ENCODE data around the gene GABARAPL1.
A peak's percentile ranks its signal among the peaks of the same experiment; 100 is the strongest.
"Not testable (repeated sequence)": the region's sequence is repeated elsewhere in the genome, so short reads cannot be mapped to it uniquely, and the experiment has no call there.

The GABARAPL1 gene

DNA sequence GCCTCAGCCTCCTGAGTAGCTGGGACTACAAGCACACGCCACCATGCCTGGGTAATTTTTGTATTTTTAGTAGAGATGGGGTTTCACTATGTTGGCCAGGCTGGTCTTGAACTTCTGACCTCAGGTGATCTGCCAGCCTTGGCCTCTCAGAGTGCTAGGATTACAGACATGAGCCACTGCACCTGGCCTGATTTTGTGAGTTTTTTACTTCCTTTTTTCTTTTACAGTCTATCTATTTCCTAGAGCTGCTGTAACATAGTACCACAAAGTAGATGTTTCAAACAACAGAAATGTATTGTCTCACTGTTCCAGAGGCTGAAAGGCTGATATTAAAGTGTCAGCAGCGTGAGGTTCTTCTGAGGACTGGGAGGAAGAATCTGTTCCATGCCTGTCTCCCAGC lies 8.2 kb upstream of the GABARAPL1 start:
- DNase-seq: not testable (repeated sequence)

DNA sequence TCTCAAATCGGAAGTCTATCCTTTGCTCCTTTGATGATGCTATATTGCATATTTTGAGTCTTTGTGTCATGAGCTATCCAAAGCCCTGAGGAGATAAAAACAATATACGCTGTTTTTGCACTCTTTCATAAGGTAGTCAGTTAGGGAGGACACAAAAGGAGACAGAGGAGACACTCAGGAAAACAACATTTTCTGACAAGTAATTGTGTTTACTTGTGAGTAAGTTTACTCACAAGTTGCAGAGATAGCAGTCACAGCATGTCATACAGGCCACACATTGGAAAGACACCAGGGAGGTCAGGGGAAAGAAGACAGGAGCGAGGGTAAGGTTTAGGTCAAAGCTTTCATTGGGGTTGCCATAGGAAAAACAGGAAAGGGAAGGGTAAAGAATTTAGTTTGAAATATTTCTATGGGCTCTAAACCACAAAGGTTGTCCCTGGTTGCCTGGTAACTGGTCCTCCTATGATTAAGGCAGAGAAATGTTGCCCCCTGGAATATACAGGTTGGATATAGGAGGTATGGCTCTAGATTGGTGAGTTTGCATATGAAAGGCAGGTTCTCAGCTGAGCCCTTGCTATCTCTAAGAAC lies 7.4 kb upstream of the GABARAPL1 start:
- DNase-seq: no peak

DNA sequence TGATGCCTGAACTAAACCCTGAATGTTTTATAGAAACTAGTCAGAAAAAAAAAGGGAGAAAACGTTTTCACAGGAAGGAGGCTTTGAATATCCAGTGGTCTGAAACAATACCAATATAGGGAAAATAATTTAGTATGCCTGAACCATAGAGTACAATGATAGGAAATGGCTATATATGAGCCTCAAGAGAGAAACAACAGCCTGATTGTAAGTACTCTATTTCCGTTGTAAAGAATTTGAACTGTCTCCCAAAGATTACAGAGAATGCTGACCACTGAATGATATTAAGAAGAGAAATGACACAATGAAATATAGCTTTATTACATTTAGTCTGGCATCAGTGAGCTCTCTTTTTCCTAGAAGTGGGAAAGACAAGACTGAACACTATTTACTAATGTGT lies 5.5 kb upstream of the GABARAPL1 start:
- DNase-seq: no peak

DNA sequence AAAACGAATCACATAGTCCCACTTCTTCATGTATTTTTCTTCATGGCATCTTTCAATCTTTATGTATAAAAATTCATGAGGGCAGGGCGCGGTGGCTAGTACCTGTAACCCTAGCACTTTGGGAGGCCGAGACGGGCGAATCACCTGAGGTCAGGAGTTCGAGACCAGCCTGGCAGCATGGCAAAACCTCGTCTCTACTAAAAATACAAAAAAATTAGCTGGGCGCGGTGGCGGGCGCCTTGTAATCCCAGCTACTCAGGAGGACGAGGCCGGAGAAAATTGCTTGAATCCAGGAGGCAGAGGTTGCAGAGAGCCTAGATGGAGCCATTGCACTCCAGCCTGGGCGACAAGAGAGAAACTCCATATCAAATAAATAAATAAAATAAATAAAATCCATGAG lies 2.5 kb upstream of the GABARAPL1 start:
- no peak for DNase-seq

DNA sequence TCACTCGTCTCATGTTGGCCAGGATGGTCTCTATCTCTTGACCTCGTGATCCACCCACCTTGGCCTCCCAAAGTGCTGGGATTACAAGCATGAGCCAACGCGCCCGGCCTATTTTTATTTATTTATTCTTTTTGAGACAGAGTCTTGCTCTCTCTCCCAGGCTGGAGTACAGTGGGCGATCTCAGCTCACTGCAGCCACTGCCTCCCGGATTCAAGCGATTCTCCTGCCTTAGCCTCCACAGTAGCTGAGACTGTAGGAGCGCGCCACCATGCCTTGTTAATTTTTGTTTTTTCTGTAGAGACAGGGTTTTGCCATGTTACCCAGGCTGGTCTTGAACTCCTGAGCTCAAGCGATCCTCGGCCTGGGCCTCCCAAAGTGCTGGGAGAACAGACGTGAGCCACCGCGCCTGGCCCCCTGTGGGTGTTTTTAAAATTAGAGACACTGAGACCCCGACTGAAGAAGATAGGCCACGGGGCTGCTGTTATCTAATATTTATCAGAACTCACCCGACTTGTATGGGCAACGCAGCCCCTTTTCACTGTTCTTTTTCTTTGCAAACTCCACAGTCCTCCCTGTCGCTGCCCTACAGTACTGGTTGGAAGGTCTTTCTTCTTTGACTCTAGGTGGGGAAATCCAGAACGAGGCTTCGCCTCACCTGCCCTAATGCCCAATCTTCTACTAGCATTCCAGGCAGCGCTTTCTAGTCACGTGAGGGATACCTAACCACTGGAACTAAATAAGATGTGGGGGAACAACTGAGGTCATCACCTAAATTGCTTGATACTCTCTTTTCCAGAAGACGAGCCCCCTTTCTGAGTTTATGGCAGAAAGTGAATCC lies 1.4 kb upstream of the GABARAPL1 start:
- no peak for DNase-seq

DNA sequence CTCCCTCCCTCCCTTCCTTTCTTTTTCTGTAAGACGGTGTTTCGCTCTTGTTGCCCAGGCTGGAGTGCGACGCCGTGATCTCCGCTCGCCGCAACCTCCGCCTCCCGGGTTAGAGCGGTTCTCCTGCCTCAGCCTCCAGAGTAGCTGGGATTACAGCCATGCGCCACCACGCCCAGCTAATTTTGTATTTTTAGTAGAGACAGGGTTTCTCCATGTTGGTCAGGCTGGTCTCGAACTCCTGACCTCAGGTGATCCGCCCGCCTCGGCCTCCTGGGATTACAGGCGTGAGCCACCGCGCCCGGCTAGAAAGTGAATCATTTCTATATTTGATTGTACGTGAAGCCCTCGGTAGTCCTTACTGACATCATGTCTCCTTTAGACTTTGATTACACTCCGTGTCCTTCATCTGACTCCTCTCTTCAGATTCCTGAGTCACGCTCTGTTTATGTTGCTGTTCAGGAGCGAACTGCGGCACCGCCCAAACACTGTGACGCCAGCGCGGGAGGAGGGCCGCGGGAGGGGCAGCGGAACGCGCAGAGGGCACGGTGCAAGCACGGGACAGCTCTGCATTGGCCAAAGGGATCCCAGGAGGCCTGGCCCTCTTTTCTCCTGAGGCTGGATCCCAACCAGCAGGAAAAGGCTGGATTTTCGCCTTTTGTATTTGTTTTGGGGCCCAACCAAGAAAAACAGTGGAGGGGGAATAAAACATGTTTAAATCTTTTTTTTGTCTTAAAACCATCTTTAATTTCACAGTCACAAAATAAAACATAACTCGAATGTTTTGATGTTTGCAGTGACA lies 538 bp upstream of the GABARAPL1 start:
- DNase-seq: peak; percentile 95

DNA sequence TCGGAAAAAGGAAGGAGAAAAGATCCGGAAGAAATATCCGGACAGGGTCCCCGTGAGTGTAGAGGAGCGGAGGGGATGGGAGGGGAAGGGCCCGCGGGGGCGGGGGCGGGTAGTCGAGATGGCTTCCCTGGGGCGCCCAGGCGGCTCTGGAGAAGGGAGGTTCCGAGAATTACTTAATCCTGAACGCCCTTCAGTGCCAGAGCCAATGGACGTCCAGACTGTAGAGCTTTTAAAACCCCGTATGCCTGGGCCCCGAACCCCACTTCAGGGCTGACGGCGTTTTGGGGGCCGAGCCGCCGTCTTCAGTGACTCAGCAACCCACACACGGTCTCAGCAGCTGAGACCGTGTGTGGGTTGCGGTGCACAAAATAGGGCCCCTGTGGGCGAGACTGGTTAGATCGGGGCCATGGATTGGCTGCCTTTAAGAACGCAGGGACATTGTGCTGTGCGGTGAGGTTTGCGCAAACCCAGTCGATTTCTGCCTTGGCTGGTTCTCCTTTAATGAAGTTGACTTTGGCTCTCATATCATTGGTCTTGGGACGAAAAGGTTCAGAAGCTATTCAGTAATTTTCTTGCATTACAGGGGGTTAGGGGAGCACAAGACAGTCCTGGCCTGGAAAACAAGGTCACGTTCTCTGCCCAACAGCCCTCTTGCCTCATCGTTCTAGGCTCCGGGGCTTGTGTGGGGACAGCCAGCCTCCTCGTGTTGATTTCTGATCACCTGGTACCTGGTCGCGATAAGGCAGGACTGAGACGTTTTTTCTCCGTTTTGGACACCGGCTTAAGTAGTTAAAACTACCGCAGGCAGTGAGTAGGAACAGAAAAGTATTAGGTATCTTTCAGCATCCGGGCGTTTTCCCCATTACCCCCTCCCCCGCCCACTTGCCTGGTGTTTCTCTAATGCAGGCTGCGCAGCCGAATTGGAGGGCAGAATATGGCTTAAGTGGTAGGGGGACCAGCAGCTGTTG lies 775 bp downstream of the GABARAPL1 start:
- DNase-seq: peak; percentile 81

DNA sequence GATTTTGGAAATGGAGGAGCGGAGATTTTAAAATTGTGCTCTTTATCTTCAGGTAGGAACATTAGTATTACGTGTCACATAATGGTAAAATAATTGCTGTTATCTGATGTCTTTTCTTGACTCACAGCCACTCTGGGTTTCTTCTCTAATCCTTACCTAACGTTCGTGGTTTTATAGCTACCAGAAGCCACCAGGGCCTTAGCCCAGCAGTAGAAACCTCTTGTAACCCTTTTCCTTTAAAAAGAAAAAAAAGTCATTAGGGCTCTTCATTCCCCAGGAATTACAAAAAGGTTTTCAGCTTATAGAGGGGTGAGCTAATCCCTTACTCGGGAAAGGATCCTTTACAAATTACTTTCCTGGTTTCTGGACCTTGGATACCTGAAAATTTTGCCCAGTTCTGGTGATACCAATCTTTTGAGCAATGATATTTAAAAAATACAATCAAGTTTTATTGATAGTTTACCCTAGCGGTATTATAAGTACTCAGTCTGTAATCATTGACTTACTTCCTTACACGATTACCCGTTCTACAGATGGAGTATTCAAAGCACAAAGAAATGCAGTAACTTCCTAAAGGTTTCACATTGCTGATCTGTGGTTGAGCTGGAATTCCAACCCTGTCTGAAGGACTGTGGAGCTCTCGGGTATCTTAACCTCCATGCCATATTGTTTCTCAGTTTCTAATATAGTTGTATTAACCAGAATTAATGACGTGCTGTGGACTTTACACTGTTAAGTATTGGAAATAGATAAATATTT lies 1.6 kb downstream of the GABARAPL1 start:
- DNase-seq: no peak

DNA sequence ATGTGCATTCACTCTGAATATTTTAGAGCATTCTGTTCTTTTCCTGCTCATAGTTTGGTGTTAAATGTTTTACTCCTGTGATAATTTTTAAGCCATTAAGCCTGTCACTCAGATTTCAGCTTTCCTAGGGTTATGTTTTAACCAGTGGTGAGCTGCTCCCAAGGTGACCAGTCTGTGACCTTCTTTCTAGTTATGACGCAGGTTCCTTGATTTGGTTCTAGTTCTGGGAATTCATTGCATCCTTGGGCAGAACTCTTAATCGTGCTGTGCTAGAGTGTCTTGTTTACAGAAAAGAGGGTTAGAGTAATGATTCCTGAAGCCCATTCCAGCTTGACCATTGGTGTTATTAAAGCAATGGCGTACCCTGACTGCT lies 2.2 kb downstream of the GABARAPL1 start:
- DNase-seq: no peak

DNA sequence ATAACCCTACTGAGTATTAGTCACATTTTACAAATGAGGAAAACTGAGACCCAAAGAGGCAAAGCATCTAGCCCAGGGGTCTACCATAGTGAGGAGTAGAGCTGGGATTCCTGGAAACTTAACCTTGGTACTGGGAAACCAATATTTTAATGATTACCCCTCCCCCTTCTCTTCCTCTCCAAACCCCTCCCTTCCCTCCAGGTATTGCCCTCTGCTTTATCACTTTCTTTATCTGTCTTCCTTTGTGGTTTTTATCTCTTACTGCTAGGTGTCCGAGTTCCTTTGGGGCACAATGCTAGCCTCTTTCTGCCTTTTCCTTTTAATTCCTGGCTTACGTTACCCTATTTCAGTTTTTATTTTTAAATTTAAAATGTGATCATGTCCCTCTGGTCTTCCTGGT lies 2.8 kb downstream of the GABARAPL1 start:
- no peak for DNase-seq

DNA sequence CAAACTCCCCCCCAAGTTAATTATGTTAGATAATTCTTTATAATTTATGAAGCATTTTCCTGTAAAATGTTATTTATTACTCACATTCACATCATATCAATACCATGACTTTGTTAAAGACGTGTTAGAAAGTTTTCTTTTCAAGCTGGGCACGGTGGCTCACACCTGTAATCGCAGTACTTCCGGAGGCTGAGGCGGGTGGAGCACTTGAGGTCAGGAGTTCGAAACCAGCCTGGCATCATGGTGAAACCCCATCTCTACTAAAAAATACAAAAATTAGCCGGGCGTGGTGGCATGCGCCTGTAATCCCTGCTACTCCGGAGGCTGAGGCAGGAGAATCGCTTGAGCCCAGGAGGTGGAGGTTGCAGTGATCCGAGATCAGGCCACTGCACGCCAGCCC lies 3.3 kb downstream of the GABARAPL1 start:
- not testable (repeated sequence) for DNase-seq

DNA sequence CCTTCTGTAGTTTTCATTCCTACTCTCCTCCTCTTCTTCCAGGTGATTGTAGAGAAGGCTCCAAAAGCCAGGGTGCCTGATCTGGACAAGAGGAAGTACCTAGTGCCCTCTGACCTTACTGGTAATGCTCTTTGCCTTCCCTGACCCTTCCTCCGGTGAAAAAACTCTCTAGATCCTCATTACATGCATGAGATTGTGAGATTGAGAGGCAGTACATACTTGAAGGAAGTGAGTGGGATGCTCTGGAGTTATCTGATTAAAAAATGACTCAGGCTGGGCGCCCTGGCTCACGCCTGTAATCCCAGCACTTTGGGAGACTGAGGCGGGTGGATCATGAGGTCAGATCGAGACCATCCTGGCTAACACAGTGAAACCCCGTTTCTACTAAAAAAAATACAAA lies 5.3 kb downstream of the GABARAPL1 start:
- no peak for DNase-seq

DNA sequence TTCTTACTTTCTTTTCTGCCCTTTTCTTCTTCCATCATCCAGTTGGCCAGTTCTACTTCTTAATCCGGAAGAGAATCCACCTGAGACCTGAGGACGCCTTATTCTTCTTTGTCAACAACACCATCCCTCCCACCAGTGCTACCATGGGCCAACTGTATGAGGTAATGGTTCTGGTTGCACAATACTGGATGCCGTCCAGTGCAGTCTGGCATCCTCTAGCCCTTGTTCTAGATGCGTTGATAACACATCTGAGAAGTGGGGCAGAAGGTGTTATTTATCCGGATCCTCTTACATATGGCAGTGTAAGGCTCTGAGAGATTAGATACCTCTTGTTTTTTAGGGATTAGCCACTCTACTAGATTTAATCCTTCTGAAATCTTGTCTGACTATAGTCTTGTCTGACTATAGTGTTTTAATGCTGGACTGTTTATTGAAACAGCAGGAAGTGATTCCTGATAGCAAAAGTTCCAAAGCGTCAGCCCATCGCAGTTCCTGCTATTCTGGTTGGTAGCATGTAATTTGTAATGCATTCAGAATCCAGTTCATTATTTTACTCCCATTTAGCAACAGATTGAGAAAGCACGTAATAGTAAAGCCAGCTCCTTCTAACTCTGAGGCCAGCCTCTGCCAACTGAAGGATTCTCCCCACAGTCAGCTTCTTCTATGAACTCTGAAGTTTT lies 7.9 kb downstream of the GABARAPL1 start:
- DNase-seq: no peak

DNA sequence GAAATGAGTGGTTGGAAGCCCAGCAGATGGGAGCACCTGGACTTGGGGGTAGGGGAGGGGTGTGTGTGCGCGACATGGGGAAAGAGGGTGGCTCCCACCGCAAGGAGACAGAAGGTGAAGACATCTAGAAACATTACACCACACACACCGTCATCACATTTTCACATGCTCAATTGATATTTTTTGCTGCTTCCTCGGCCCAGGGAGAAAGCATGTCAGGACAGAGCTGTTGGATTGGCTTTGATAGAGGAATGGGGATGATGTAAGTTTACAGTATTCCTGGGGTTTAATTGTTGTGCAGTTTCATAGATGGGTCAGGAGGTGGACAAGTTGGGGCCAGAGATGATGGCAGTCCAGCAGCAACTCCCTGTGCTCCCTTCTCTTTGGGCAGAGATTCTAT lies 9.2 kb downstream of the GABARAPL1 start:
- no peak for DNase-seq

DNA sequence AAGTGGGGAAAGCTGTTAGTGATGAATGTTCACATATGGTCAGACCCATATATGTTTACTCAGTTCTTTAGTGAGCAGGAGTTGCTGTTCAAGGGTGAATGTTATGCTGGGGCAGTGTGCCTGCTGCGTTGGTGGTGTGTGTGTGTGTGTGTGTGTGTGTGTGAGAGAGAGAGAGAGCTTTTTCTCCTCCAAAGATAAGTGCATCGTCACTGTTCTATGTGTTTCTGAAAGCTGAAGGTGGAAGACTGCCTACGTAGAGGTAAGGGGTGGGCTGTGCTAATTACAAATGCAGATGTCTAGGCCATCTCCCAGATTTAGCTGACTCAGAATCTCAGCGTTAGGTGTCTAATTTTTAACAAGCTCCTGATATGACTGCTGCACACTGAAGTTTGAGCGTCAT lies 10.5 kb downstream of the GABARAPL1 start:
- no peak for DNase-seq

DNA sequence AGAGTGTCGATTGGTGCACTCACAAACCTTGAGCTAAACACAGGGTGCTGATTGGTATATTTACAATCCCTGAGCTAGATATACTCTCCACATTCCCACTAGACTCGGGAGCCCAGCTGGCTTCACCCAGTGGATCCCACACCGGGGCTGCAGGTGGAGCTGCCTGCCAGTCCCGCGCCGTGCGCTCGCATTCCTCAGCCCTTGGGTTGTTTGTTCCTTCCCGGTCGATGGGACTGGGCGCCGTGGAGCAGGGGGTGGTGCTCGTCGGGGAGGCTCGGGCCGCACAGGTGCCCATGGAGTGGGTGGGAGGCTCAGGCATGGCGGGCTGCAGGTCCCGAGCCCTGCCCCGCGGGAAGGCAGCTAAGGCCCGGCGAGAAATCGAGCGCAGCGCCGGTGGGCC lies 12.7 kb downstream of the GABARAPL1 start:
- not testable (repeated sequence) for DNase-seq

DNA sequence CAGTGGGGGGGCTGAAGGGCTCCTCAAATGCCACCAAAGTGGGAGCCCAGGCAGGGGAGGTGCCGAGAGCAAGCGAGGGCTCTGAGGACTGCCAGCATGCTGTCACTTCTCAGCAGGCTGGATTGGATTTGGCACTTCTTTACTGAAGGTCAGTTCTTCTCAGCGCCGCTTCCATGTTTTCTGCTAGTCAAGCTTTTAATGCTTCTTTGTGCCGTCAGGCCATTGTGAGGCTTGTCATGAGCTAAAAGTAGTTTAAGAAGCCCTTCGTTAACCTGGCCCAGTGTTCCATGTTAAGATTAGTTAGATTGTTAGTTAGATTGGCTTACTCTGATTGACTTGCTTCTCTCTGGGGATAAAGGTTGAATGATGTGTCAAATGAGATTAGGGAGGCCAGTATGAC lies 13.4 kb downstream of the GABARAPL1 start:
- no peak for DNase-seq

DNA sequence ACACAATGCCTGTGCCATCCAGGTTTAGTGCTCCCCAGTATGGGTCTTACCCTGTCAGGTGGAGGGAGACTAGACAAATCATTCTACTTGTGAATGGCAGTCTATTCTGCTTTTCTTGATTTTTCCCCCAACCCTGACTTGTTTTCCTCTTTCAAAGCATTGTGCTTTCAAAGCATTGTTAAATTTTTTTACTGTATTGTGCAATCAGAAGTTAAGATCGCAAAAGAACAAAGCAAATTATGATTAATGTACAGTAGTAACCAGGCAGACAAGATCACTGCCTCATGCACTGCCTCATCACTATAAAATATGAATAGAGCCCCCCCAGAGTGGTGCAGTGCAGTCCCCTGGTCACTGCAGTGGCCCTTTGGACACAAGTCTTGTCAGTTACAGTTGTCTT lies 14.1 kb downstream of the GABARAPL1 start:
- DNase-seq: no peak

DNA sequence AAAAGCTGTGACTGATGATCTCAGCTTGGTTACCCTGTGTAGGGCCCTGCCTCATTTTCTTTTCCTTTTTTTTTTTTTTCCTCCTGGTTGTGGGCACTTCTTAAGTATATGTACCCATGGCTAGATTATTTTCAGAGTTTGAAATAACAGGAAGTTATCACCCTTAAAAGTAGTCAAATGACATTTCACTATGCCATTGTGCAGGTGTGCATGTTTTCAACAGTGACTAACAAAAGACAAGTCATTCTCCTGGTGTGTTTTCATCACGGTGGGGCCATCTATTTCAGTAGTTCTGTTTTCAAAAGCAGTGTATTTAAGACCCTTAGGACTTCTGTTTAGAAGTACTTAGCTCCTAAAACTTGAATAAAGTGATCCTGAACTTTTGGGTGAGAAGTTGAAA lies 15.0 kb downstream of the GABARAPL1 start:
- no peak for DNase-seq

DNA sequence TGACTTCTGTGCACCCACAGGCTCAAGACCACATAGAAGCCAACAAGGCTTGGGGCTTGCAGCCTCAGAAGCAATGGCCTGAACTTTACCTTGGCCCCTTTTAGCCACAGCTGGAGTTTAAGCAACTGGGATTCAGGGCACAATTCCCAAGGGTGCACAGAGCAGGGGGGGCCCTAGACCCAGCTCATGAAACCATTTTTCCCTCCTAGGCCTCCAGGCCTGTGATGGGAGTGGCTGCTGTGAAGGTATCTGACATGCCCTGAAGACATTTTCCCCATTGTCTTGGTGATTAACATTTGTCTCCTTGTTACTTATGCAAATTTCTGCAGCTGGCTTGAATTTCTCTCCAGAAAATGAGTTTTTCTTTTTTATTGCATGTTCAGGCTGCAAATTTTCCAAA lies 21.9 kb downstream of the GABARAPL1 start:
- no peak for DNase-seq

Measured in left hindlimb (tissue), 1 donor.